ENCODE measurements around the gene CALD1.

CALD1 gene

DNA sequence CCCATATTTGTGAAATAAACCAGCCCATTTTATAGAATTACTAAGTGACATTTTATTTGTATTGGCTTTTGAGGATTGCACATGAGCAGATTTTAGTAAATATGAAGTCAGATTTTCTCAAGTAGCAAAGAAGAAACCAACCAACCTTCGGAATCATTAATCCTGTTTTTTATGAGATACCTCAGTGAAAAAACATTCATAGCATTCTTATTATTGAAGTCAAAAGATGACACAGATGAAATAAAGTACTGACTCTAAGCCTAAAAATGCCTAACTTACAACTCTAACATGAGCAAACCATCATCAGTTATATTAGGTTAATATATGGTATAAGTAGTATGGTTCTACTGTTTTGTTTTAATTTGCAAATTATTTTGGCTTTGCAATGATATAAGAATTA lies 147.0 kb downstream of the CALD1 start:
- CTCF ChIA-PET: no interaction called here
- TF ChIP-seq CTCF (IDR thresholded peaks at IDR 0.05; ENCODE audit: insufficient read depth, low read length, missing control alignments): no peak

GRCh38 chr7:134927076-134927475 lies 147.6 kb downstream of the CALD1 start:
- no peak overlapping the region for H3K4me3 ChIP-seq (ENCODE audit: low read depth, low read length)
- ChIA-PET POLR2A (interaction anchor here (0.6 kb wide), 1 partner anchor 278 kb away, joined by 3 read pairs; no protein-coding TSS in a partner anchor), CTCF (no interaction called here)
- TF ChIP-seq CTCF (IDR thresholded peaks at IDR 0.05; ENCODE audit: insufficient read depth, low read length, missing control alignments): no peak
- no peak for DNase-seq (ENCODE audit: low read depth, low spot score)

More for the DNA sequence above, 147.0 kb downstream of the CALD1 start:
- POLR2A ChIA-PET: no interaction called here
- DNase-seq (ENCODE audit: low read depth, low spot score): no peak
- no peak overlapping the region for H3K4me3 ChIP-seq (ENCODE audit: low read depth, low read length)

DNA sequence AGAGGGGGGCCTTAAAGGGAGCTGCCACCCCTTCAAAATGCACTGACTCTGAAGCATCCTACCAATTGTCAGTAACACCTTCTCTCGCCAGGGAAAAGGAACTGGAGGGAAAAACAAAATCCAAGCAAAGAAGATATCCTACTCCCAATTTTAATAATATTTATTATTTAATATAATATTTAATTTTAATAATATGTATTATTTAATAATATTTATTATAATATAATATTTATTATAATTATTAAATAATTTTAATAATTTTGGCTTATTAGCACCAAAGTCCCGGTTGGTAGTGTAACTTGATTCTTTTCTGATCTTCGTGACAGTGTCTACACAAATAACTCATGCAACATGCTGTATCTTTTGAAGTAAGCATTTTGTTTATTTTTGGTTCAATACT lies 148.3 kb downstream of the CALD1 start:
- TF ChIP-seq CTCF (IDR thresholded peaks at IDR 0.05; ENCODE audit: insufficient read depth, low read length, missing control alignments): no peak
- ChIA-PET CTCF (no interaction called here), POLR2A (no interaction called here)
- H3K4me3 ChIP-seq (ENCODE audit: low read depth, low read length): no peak overlapping the region
- no peak for DNase-seq (ENCODE audit: low read depth, low spot score)

- ChIA-PET CTCF (no interaction called here), POLR2A (no interaction called here)
- TF ChIP-seq CTCF (IDR thresholded peaks at IDR 0.05; ENCODE audit: insufficient read depth, low read length, missing control alignments): no peak
- no peak for DNase-seq (ENCODE audit: low read depth, low spot score)
- H3K4me3 ChIP-seq (ENCODE audit: low read depth, low read length): no peak overlapping the region
Measured at GRCh38 chr7:134928554-134928953, 149.1 kb downstream of the CALD1 start.

DNA sequence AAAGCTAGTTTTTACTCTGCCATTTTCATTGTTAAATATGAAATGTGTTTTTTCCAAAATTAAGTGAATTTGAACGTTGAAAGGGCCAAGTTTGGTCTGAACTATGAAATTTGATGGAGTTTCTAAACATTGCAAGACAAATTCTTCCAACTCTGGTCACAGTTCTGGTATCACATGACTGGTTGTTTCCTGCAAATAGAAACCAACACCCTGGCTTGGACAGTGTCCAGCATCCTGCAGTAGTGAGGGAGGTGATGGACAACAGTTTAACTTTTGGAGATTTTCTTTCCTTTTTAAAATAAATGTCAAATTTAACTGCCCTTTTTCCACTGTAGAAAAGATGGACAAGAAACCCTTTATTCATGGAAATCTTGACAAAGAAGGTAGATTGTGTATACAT lies 152.1 kb downstream of the CALD1 start:
- no peak for DNase-seq (ENCODE audit: low read depth, low spot score)
- no peak for TF ChIP-seq CTCF (IDR thresholded peaks at IDR 0.05; ENCODE audit: insufficient read depth, low read length, missing control alignments)
- H3K4me3 ChIP-seq (ENCODE audit: low read depth, low read length): no peak overlapping the region
- POLR2A ChIA-PET: no interaction called here
- CTCF ChIA-PET: no interaction called here

DNA sequence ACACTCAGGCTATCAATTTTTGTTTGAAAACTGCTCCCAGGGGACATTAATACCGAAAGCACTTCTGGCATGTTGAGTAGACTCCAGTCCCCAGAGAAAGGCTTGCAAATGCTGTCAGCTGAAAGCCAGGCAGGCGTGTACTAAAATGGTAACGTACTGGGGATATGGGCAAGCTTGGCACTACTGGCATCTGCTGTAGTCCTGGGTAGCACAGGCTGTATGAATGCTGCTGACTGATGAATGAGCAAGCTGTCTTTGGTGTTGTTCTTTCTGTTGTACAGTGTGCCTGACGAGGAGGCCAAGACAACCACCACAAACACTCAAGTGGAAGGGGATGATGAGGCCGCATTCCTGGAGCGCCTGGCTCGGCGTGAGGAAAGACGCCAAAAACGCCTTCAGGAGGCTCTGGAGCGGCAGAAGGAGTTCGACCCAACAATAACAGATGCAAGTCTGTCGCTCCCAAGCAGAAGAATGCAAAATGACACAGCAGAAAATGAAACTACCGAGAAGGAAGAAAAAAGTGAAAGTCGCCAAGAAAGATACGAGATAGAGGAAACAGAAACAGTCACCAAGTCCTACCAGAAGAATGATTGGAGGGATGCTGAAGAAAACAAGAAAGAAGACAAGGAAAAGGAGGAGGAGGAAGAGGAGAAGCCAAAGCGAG lies 153.4 kb downstream of the CALD1 start:
- ChIA-PET POLR2A (no interaction called here), CTCF (no interaction called here)
- no peak overlapping the region for H3K4me3 ChIP-seq (ENCODE audit: low read depth, low read length)
- DNase-seq (ENCODE audit: low read depth, low spot score): no peak
- no peak for TF ChIP-seq CTCF (IDR thresholded peaks at IDR 0.05; ENCODE audit: insufficient read depth, low read length, missing control alignments)

All from AG04449 (cell line).